ENCODE results near the gene BRSK2.
"Not testable (repeated sequence)": the region's sequence is repeated elsewhere in the genome, so short reads cannot be mapped to it uniquely, and the experiment has no call there.

Gene BRSK2

DNA sequence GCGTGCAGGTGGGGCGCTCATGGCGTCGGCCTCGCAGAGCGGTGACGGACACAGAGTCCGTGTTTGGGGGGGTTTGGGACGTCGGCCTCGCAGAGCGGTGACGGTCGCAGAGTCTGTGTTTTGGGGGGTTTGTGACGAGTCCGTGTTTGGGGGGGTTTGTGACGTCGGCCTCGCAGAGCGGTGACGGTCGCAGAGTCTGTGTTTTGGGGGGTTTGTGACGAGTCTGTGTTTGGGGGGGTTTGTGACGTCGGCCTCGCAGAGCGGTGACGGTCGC, 20.1 kb downstream of the BRSK2 start:
- not testable (repeated sequence) for DNase-seq (ENCODE audit: low read depth)

DNA sequence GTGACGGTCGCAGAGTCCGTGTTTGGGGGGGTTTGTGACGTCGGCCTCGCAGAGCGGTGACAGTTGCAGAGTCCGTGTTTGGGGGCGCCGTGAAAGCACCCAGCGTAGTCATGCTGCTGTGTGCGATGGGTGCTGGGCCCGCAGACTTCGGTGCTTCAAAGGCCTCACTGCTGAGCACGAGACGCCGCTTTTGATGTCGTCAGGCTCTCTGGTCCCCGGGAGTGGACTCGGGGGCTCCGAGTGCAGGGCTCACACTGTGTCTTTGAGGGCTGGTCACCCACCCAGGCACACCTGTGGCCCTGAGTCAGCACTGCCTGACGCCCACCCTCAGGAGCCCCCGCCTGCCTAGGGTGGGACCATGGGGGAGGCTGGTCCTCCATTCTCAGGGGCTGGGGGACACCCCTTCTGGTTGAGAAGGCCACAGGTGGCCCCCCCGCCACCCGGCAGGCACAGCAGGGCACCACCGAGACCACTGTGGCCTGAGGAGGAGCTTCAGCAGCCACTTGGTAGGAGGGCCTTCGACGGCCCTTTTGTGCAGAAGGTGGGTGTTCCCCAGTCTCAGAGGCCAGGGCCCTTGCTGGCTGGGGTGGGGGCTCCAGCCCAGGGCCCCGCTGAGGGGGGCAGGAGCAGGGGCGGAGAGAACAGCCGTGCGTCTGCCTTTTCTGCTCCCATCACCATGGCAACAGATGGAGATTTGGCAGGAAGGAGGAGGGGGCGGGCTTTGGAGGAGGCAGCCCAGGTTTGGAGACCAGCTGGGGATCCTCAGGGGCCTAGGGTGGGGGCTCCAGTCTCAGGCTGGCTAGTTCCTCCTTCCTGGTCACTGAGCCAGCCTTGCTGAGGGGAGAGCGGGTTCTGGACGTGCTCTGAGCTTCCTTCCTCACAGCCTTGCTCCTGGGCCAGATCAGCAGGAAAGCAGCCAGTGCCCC, 20.9 kb downstream of the BRSK2 start:
- DNase-seq (ENCODE audit: low read depth), result no peak

DNA sequence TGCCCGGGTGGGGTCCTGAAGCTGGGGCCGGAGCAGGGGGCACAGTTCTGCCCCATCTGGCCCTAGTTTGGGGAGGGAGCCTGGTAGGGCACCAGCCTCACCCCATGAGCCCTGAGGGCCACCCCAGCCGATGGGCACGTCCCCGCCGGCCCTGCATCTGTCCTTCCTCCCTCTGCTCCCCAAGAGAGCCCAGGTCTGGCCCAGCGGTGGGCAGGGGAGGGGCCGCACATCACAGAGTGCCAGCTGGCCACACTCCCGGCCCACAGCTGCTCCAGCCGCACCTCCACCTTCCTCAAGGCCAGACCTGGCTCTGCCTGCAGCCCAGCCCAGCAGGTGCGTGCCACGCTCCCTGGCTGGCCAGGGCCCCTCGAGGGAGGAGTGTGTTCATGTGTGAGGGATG, 21.6 kb downstream of the BRSK2 start:
- no peak for DNase-seq (ENCODE audit: low read depth)

DNA sequence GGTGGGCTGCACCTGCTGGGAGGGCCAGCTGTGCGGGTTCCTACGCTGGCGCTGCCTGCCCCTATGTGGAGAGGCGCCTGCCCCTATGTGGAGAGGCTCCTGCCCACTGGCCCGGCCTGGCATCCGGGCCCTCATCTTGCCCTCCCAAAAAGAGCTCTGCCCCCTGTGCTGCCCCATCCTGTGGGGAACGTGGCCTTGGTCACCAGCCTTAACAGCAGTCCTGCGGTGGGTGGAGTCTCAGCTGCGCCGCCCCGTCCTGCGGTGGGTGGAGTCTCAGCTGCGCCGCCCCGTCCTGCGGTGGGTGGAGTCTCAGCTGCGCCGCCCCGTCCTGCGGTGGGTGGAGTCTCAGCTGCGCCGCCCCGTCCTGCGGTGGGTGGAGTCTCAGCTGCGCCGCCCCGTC, 22.0 kb downstream of the BRSK2 start:
- DNase-seq (ENCODE audit: low read depth), result not testable (repeated sequence)

DNA sequence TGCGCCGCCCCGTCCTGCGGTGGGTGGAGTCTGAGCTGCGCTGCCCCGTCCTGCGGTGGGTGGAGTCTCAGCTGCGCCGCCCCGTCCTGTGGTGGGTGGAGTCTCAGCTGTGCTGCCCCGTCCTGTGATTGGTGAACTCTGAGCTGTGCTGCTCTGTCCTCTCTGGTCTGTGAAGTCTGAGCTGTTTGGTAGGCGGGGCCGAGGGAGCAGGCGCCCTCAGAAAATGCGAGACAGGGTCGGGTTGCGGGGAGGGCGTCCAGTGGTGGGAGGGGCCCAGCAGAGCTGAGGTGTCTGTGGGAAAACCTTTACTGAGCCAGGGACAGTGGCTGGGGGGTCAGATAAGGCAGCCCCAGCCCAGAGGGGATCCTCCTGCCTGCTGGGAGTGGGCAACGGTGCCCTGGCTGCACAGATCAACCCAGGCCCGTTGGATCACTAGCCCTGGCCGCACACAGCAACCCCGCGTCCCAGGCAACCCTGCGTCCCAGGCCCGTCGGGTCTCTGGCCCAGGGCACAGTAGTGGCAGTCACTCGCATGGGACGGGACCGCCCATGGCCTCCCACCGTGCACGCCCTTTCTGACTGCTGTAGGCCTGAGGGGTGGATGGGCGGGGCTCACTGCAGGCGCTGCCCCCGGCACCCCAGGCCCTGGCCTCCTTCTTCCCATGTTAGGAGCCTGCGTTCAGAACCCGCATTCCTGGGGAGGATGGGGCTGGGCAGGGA, 22.8 kb downstream of the BRSK2 start:
- no peak for DNase-seq (ENCODE audit: low read depth)

DNA sequence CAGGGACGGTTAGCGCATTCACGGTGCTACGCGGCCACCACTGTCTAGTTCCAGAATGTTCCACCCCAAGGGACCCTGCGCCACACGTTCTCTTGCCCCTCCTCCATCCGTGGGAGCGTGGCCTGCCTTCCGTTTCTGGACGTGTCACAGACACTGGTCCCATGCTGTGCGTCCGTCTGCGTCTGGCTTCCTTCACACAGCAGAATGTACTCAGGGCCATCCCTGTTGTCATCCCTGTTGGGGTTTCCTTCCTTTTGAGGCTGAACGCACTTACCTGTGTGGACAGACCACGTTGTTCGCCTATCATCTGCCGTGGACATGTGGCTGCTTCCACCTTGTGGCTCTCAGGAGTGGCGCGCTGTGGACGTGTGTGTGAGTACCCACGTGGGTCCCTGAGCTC, 24.9 kb downstream of the BRSK2 start:
- DNase-seq (ENCODE audit: low read depth), result no peak

DNA sequence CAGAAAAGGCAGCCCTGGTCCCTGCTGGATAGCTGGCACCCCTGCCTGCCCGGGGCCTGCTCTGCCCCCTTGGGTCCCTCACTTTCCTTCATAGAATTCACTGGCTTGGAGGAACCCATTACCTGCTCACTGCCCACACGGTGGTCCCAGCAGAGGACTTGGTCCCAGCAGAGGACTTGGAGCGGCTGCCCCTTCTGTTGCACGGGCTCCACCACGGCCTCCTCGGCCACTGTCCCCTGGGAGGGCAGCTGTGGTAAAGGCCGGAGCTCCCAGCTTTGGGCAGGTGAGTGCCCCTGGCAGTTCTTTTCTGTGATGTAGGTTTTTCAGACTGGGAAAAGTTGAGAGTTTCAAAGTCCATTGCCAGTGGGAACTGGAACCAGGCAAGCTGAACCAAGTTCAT, 25.9 kb downstream of the BRSK2 start:
- no peak for DNase-seq (ENCODE audit: low read depth)

DNA sequence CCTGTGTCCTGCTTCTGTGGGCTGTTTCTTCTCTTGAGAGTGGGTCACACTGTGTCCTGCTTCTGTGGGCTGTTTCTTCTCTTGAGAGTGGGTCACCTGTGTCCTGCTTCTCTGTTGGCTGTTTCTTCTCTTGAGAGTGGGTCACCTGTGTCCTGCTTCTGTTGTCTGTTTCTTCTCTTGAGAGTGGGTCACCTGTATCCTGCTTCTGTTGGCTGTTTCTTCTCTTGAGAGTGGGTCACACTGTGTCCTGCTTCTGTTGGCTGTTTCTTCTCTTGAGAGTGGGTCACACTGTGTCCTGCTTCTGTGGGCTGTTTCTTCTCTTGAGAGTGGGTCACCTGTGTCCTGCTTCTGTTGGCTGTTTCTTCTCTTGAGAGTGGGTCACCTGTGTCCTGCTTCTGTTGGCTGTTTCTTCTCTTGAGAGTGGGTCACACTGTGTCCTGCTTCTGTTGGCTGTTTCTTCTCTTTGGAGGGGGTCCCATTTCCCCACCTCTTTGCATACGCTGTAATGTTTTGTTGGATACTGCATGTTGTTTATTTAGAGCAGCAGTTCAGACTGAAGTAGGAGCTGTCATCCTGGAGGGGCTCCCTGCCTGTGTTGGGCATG, 28.6 kb downstream of the BRSK2 start:
- not testable (repeated sequence) for DNase-seq (ENCODE audit: low read depth)

DNA sequence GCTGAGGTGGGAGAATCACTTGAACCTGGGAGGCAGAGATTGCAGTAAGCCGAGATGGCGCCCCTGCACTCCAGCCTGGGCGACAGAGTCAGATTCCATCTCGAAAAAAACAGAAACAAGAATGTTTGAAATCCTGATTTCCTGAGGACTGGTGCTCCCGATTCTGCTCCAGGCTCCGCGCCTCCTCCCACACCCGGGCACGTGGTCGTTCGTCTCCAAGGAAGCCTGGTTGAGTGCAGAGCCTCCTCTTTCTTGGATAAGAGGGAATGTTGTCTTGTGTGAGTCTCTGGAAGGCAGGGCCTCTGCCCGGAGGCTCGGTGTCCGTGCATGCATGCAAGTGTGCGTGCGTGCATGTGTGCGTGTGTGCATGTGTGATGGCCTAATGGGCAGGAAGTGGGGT, 30.1 kb downstream of the BRSK2 start:
- no peak for DNase-seq (ENCODE audit: low read depth)

DNA sequence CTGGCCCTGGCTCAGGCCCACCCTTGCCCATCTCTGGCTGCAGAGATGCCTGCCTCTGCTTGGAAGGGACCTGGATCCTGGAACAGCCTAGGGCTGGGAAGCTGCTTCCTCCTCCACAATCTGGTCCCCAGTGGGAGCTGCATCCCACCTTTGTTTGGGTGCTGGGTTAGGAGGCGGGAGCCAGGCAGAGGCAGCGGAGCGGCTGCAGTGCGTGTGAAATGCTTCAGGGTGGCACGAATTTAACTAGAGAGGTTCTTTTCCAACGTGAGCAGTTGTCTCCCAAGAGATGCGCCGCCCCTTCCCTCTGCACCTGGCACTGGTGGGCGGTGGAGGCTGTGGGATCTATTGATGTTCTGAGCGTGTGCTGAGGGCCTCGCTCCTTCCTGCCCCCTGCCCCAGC, 31.6 kb downstream of the BRSK2 start:
- no peak for DNase-seq (ENCODE audit: low read depth)

DNA sequence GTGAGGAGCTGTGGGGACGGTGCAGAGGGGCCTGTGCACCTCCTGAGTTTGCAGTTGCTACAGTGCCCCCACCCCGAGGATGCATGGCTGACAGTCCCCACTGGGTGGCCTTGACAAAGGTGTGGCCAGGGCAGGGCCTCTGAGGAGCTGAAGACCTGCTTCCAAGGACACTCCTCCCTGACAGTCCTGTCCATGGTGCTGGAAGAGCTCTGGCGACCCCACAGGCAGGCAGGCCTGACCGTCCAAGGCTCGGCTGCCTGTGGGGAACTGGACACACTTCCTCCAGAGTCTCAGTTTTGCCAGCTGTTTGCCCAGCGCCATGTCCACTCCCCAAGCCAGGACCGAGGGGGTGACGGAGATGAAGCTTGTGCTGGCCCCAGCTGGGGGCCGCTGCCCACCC, 32.7 kb downstream of the BRSK2 start:
- no peak for DNase-seq (ENCODE audit: low read depth)

DNA sequence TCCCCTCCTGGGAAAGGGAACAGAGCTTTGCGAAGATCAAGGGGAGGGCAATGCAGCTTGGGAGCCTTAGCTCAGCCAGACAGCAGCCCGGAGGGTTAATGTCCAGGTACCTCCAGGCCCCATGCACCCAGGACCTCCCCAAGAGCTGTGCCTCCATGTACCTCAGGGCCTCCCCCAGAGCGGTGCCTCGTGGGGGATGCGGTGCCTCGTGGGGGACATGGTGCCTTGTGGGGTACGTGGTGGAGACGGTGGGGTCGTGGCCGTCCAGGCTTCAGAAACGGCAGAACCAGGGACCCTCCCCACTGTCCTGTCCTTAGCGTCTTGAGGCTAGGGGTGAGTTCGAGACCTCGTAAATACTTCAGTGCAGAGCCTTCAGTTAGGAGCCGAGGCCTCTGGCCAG, 33.2 kb downstream of the BRSK2 start:
- DNase-seq (ENCODE audit: low read depth), result no peak

DNA sequence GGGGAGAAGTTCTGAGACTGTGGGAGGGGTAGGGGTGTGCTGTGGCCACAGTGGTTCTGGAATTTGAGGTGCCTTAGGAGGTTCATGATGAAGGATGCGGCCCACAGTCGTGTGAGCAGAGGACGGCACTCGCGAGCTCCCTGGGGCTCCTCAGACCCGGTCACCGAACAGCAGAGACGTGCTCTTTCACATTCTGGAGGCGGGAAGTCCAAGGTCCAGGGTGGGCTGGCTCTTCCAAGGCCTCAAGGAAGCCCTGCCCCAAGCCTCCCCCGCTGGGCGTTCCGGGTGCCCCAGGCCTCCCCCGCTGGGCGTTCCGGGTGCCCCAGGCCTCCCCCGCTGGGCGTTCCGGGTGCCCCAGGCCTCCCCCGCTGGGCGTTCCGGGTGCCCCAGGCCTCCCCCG, 33.7 kb downstream of the BRSK2 start:
- not testable (repeated sequence) for DNase-seq (ENCODE audit: low read depth)

DNA sequence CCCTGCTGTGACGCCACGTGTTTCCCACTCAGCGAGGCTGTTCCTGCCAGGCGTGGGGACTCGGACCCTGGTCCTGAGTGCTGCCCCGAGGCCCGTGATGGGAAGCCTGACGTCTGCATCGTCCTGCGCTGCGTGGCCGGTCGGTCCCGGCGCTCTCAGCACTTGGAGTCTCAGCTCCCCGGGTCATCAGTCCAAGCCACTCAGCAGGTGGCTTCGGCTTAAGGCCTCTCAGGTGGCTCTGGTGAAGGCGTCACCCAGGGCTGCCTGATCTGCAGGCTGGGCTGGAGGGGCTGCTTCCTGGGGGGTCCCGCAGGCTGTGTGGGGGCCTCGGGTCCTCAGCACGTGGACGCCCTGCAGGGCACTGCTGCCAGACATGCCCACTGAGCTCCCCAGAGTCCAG, 35.3 kb downstream of the BRSK2 start:
- DNase-seq (ENCODE audit: low read depth), result no peak

DNA sequence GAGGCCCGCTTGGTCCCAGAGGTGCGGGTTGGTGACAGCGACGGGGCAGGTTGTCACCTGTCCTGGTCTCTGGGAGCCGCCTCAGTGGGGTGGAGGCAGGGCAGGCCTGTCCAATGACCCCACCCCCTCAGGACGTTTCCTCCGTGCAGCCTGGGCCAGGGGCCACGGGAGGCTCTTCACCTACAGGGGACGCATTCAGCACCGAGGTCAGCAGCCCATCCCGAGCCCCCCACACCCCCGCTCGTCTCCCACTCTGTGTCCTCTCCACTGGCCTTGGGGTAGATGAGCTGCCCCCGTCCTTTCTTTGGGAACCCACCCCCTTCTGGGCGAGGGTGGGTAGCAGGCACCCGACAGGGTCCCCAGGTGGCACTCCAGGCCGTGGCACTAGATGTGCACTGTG, 35.7 kb downstream of the BRSK2 start:
- DNase-seq (ENCODE audit: low read depth), result no peak

DNA sequence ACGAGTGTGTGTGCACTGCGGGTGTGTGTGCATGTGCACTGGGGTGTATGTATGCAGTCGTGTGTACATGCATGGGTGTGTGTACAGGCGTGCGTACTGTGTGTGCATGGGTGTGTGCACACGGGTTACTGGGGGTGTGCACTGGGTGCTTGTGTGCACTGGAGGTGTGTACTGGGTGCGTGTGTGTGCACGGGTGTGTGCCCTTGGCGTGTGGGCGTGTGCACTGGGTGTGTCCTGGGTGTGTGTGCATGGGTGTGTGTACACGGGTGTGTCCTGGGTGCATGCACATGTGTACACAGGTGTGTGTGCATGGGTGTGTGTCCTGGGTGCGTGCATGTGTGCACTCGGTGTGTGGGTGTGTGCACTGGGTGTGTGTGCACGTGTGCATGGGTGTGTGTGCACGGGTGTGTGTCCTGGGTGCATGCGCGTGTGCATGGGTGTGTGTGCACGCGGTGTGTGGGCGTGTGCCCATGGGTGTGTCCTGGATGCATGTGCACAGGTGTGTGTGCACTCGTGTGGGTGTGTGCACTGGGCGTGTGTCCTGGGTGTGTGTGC, 39.1 kb downstream of the BRSK2 start:
- DNase-seq (ENCODE audit: low read depth), result no peak

DNA sequence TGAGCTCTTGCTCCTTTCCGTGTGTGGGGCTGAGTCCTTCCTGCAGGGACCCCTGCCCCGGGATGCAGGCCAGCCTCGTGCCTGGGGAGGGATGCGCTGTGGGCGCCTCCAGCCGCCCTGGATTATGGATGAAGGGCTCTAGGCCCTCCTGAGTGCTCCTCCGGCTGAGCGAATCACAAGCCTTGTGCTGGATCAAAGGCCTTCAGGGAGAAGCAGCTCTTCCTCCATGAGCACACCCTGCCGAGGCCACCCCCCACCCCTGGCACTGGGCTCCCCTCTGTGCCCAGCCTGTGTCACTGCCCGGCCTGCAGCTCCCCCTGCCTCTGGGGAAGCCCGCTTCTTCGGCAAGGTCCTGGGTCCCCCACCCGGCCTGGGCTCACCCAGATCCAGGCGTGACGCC, 43.8 kb downstream of the BRSK2 start:
- DNase-seq (ENCODE audit: low read depth), result no peak

DNA sequence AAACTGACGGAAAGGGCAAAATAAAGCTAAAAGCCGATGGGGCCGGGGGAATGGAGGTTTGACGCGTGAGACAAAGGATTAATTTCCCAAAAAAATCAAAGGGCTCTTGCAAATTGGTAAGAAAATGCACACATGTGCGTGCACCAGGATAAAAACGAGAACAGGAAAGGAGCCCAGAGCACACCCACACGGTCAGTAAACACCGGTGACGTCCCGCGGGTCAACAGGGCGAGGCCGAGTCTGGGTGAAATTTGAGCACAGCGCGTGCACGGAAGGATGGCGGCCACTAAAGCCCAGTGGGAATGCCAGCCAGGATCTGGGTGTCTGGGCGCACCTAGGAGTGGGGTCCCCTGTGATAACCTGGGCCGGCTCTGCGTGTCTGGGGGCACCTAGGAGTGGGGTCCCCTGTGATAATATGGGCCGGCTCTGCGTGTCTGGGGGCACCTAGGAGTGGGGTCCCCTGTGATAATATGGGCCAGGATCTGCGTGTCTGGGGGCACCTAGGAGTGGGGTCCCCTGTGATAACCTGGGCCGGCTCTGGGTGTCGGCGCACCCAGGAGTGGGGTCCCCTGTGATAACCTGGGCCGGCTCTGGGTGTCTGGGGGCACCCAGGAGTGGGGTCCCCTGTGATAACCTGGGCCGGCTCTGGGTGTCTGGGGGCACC, 44.4 kb downstream of the BRSK2 start:
- no peak for DNase-seq (ENCODE audit: low read depth)

DNA sequence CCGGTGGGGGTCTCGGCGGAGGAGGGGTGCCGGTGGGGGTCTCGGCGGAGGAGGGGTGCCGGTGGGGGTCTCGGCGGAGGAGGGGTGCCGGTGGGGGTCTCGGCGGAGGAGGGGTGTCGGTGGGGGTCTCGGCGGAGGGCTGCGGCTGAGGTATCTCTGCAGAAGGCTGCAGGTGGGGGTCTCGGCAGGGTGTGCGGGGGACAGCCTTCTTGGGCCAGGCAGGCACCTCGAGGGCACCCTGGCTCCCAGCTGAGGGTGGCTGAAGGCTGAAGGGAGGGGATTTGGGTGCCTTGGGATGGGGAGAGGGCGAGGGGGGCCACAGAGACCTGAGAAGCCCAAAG, 45.7 kb downstream of the BRSK2 start:
- DNase-seq (ENCODE audit: low read depth), result not testable (repeated sequence)

DNA sequence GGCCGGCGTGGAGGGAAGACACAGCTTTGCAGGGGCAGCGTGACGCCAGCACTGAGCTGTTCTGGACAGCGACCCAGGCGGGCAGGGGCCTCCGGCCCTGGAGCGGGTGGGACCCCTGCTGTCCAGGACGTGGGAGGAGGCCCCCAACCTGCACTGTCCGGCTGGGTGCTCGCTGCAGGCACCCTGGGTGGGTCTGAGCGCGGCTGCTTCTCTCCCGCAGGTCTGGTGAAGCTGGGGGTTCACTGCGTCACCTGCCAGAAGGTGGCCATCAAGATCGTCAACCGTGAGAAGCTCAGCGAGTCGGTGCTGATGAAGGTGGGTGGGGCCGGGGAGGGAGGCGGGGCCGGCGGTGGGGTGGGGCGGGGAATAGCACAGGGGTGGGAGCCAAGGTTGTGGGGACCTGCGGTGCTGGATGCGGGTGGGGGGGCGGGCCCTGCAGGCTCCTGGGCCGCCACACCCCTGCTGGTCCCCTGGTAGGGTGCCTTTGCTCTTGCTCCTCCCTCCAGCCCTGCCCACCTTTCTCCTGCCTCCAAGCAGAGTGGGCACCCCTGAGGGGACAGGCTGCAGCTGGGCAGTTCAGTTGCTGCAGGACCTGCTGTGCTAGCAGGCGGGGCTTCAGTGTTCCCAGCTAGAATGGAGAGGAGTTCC, 46.2 kb downstream of the BRSK2 start:
- no peak for DNase-seq (ENCODE audit: low read depth)

DNA sequence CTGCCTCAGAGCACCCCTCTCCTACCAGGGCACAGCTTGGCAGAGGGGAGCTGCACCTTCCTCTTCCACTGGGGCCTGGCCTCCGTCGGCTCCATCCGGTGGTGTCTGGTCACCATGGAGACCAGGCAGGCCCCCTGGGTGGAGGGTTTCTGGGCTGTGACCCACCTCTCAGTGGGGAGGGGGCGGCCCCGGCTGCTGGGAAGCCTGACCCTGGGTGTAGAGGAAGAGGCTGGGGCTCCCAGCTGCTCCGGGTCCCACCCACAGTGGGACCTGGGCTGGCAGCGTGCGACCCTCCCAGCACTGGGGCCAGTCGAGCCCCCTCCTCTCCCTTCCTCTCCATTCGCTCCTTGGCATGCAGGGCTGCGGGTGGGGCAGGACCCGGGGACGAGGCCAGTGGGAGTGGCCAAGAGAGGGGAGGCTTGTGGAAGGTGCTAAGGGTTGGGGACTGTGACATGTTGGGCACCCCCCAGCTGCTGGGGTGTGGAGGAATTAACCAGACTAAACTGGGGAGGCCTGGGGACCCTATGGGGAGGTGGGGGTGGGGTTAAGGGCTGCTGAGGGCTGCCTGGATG, 46.8 kb downstream of the BRSK2 start:
- no peak for DNase-seq (ENCODE audit: low read depth)

DNA sequence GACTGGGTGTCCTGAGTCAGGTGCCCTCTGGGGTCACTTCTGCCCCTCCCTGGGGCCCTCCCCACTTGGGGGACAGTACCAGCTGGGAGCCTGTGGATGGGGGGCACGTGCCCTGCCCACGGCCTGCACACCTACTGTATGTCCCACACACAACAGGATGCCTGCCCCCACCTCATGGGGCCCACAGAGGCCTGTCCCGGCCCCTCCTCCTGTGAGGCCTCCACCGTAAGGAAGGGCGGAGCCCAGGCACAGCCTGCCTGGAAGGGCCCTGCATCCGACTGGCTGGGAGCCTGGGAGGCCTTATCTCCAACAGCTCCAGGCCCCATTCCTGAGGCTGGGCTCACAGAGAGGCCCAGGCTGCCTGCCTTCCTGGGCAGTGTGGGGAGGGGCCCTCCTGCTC, 47.8 kb downstream of the BRSK2 start:
- no peak for DNase-seq (ENCODE audit: low read depth)

Data from stimulated activated CD8-positive, alpha-beta memory T cell treated with anti-CD3 and anti-CD28 coated beads, Interleukin-12 subunit alpha, Interleukin-12 subunit beta, amount 100 ng/mL, for 4 hours (primary cell).